HG03354 (cell line): Measurements from ENCODE around the gene CDK5R2.

Source experiments
- ATAC-seq: cut with Tn5 transposase; IDR thresholded peaks from one replicate; pipeline ENCODE4 v1.9.1; 2021; ENCODE audit warnings: mild to moderate bottlenecking; ENCODE audit not compliant: unreplicated experiment, poor library complexity, severe bottlenecking

Gene CDK5R2

DNA sequence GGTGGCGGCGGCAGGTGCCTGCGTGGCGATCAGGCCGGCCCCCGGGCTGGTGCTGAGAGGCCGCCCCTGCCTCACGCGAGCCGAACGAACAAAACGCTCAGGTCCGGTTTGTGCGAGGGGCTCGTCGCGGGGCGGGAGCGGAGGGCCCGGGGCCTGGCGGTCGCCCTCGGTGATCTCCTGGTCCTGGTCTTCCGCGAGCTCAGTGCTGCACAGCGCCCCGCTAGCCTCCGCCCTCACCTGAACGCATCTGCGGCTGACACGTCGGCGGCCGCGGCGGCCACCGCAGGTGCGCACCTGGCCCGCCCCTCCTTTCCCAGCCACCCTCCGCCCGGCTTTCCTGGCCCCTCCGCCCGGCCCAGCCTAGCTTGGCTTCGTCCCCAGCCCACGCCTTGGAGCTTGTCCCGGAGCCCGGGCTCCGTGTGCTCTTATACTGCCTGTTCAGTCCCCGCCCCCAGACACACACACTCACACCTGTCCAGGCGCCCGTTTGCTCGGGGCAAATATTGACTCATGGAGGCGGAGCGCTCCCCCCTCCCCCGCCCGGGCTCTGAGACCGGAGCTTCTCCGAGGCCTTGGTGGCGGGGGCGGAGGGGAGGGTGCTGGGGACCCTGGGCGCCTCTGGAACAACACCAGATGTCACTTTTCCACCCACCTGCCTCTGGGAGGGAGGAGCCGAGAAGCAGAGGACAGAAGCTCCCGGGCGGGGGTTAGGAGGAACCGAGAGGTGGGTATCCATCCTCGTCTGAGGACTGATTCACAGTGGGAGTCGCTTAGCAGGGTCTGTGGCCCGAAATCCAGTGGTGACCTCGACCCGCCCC lies 42.3 kb downstream of the CDK5R2 start:
- no peak for ATAC-seq

GRCh38 chr2:219002395-219003266 lies 43.2 kb downstream of the CDK5R2 start:
- ATAC-seq, result no peak

DNA sequence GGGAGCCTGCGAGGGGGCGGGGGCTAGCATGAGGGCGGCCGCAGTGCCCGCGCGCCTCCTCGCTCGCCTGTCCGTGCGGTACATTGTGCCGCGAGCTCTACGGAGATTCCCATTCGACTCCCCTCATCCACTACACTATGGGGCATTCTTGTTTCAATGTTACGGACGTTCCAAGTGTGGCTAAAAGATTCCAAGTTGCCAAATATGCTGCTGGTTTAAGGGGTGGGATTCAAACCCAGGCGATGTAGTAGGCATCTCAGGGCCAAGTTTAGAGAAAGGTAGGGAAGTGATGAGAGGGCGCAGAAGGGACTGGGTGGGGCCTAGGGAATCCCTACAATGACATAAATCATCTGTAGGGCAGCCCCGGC lies 43.8 kb downstream of the CDK5R2 start:
- no peak for ATAC-seq

DNA sequence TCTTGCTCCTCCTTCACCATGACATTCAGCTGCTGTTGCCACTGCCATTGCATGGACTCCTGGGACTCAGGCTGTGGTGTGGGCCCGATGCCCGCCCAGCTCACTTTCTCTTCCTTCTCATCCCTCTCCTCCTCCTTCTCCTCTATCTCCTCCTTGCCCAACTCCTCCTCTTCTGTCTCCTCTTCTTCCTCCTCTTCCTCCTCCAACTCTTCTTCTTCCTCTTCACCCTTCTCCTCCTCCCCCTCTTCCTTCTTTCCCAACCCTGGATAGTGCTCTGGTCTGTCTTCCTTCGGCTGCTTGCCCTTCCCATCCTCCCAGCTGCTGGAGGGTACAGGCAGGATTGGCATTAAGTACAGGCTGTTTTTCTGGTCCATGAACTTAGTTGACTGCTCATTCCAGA lies 44.5 kb downstream of the CDK5R2 start:
- no peak for ATAC-seq

GRCh38 chr2:219009294-219009693 lies 49.8 kb downstream of the CDK5R2 start:
- ATAC-seq, result no peak

GRCh38 chr2:219010162-219010756 lies 50.8 kb downstream of the CDK5R2 start:
- ATAC-seq, result no peak

DNA sequence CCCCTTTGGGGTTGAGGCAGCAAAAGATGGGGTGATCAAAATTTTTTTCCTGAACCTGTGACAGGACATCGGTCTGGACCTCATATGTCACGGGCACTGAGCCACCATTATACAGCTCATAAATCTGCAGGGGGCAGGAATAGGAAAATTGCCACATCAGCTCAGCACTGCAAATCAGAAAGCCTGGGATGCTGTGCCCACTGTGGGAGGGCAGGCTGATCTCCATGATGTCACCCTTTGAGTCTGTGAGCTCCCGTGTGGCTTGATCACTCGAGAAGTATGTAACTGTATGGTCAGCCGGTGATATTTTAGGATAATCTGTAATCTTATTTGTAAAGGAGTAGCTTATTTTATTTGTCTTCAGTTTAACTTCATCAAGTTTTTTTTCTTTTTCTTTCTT lies 51.4 kb downstream of the CDK5R2 start:
- ATAC-seq, result no peak
